ENCODE results near the gene TMEM184A. TPM values are rescaled to one million over a fixed set of nuclear protein-coding genes. Genes with fewer than 3 reads are reported as not detected.

Gene TMEM184A
- total and polyA plus RNA-seq, 2 of the 8 experiments (the other 6 are each of a cell fraction or from before 2014, with no cell fraction given): 1.8 to 2.1 TPM

- Histone ChIP-seq H3K79me1 (ENCODE audit: low read depth, low read length) (no peaks in the 10 kb centered on the region), H2AFZ (ENCODE audit: low read length) (no peak overlapping the region), H3K27me3 (replicated peaks in 1 of 4; ENCODE audit: control insufficient read depth in 3 of 4, extremely low read depth in 1 of 4, insufficient read depth in 3 of 4, low read length in 3 of 4) (no peaks in the 10 kb centered on the region), H3K27ac (ENCODE audit: low read depth, low read length) (no peak overlapping the region), H3K4me3 (ENCODE audit: extremely low read depth in 1 of 4, insufficient read depth in 2 of 4, low read depth in 3 of 4, low read length in 4 of 4) (no peak overlapping the region), H2BK15ac (ENCODE audit: low read length) (no peak overlapping the region), H2BK5ac (ENCODE audit: low read depth, low read length) (no peak overlapping the region), H2BK120ac (replicated peaks; ENCODE audit: low read depth, low read length) (no peak overlapping the region), H3K36me3 (ENCODE audit: control insufficient read depth in 2 of 4, insufficient read depth in 4 of 4, low read length in 3 of 4) (no peaks in the 10 kb centered on the region), H3K9me3 (ENCODE audit: insufficient read depth in 2 of 2, low read depth in 1 of 2, low read length in 1 of 2) (no peaks in the 10 kb centered on the region), H4K8ac (ENCODE audit: extremely low read depth, insufficient read depth, low read length) (no peak overlapping the region; the same call in 1 of the 2 replicates), H3K23me2 (ENCODE audit: low read depth, low read length) (no peaks in the 10 kb centered on the region), H3K9ac (replicated peaks in 1 of 4; ENCODE audit: extremely low read depth in 1 of 4, low read depth in 3 of 4, low read length in 3 of 4) (no peak overlapping the region; a peak in 1 of 7 replicates), H3K56ac (replicated peaks; ENCODE audit: insufficient read length, low read depth, low read length) (no peak overlapping the region), H2AK5ac (ENCODE audit: low read depth, low read length) (no peak overlapping the region), H3K4ac (replicated peaks; ENCODE audit: insufficient read length, low read depth, low read length) (no peak overlapping the region), H4K91ac (replicated peaks; ENCODE audit: insufficient read length, low read length) (no peak overlapping the region), H4K20me1 (replicated peaks in 1 of 2; ENCODE audit: control insufficient read depth in 1 of 2, insufficient read depth in 2 of 2, low read length in 2 of 2) (no peaks in the 10 kb centered on the region), H4K5ac (ENCODE audit: insufficient read length, low read depth, low read length) (no peak overlapping the region), H3K23ac (ENCODE audit: insufficient read length) (no peak overlapping the region), H3K4me2 (ENCODE audit: insufficient read depth in 1 of 2, low read depth in 2 of 2, low read length in 2 of 2) (no peak overlapping the region), H3K18ac (ENCODE audit: extremely low read depth, low read length) (no peak overlapping the region), H2BK20ac (ENCODE audit: low read length) (no peak overlapping the region), H2BK12ac (ENCODE audit: low read depth, low read length) (no peak overlapping the region), H3K4me1 (replicated peaks in 1 of 4; ENCODE audit: control insufficient read depth in 3 of 4, insufficient read depth in 4 of 4, low read length in 3 of 4) (no peaks in the 10 kb centered on the region), H3K14ac (ENCODE audit: insufficient read length) (no peak overlapping the region), H3K79me2 (ENCODE audit: control insufficient read depth in 1 of 2, insufficient read depth in 2 of 2, low read length in 2 of 2) (no peaks in the 10 kb centered on the region)
- POLR2A ChIA-PET (ENCODE audit: partially characterized antibody): interaction anchor here (0.6 kb wide), 1 partner anchor 851 kb away, joined by 6 read pairs; no protein-coding TSS in a partner anchor
- 87% methylated on average over 11 of the region's 20 CpGs; no CpG with 5 or more reads in 1 of the 2 experiments for WGBS, 2 experiments (ENCODE audit: extremely low coverage in 1 of 2, insufficient coverage in 1 of 2, insufficient read length in 1 of 2, insufficient replicate concordance in 2 of 2, low coverage in 1 of 2, low lambda C conversion rate in 2 of 2, missing lambda C conversion rate in 1 of 2)
- FAIRE-seq (no peak), DNase-seq (ENCODE audit: low read depth in 1 of 2, low spot score in 2 of 2) (no peak)
- CTCF ChIA-PET (ENCODE audit: partially characterized antibody): interaction anchor here (1.0 kb wide), 2 partner anchors 9 kb away, joined by 3 read pairs; partner anchors contain the start of gene INTS1
- no peak for TF ChIP-seq BACH1 (IDR thresholded peaks at IDR 0.05; ENCODE audit: low read length)
- TF ChIP-seq POLR2A (IDR thresholded peaks at IDR 0.05; ENCODE audit: control extremely low read depth in 1 of 2, low read depth in 2 of 2, low read length in 2 of 2): no peak
- no peak for TF ChIP-seq SRF (IDR thresholded peaks at IDR 0.05; ENCODE audit: low read depth, low read length)
- TF ChIP-seq CBX5 (IDR thresholded peaks at IDR 0.05; ENCODE audit: low read depth, low read length): no peak
Observed at GRCh38 chr7:1513657-1514095, 42.3 kb downstream of the TMEM184A start.
